NB4 (cell line): ENCODE measurements around the gene NKD1.

Experiments used
- POLR2A ChIP-seq: IDR thresholded peaks from 2 replicates; pipeline ENCODE4 v1.6.1; 2011; ENCODE audit warnings: mild to moderate bottlenecking; ENCODE audit not compliant: insufficient read length; ENCODE audit errors: extremely low read depth
- TF ChIP-seq, protein P1 (sequence below): IDR thresholded peaks from one replicate; pipeline ENCODE4 v1.5.1; 2012; ENCODE audit warnings: low read depth, low read length

- TF ChIP-seq, protein P1, sequence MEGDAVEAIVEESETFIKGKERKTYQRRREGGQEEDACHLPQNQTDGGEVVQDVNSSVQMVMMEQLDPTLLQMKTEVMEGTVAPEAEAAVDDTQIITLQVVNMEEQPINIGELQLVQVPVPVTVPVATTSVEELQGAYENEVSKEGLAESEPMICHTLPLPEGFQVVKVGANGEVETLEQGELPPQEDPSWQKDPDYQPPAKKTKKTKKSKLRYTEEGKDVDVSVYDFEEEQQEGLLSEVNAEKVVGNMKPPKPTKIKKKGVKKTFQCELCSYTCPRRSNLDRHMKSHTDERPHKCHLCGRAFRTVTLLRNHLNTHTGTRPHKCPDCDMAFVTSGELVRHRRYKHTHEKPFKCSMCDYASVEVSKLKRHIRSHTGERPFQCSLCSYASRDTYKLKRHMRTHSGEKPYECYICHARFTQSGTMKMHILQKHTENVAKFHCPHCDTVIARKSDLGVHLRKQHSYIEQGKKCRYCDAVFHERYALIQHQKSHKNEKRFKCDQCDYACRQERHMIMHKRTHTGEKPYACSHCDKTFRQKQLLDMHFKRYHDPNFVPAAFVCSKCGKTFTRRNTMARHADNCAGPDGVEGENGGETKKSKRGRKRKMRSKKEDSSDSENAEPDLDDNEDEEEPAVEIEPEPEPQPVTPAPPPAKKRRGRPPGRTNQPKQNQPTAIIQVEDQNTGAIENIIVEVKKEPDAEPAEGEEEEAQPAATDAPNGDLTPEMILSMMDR = no peak
- no peak for TF ChIP-seq POLR2A
Measured at GRCh38 chr16:50531901-50532300, 16.3 kb upstream of the NKD1 start.
